DND-41 (cell line): ENCODE measurements around the gene EPAS1.

Experiments used
- CTCF ChIP-seq: IDR thresholded peaks from 2 replicates; pipeline ENCODE4 v1.5.1; 2012; ENCODE audit warnings: borderline replicate concordance, low read length, moderate library complexity, mild to moderate bottlenecking; ENCODE audit not compliant: poor library complexity, severe bottlenecking; ENCODE audit errors: extremely low read depth
- EZH2 ChIP-seq: IDR thresholded peaks from 3 replicates; pipeline ENCODE4 v1.6.1; 2012; ENCODE audit warnings: borderline replicate concordance, low read depth, mild to moderate bottlenecking, moderate library complexity, low read length, inconsistent platforms; ENCODE audit not compliant: severe bottlenecking

DNA sequence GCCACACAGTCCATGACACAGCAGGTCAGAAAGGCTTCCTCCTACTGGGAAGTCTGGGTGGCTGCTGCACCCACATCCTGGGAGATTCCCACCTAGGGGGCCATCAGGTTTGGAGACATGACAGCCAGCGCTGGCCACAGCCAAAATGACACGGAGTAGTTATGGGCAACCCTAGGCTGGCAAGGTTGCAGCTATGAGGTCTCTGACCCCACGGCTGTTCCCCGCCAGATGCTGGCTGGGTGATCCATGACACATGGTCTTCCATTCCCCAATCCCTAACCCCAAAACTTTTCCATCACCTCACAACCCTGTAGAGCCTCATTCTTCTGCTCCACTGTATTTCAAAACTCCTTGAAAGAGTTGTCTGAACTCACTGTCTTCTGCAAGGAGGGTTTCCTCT lies 42.7 kb upstream of the EPAS1 start:
- TF ChIP-seq CTCF: no peak
- no peak for TF ChIP-seq EZH2
